HepG2 (cell line): ENCODE measurements around the gene LCA5. TPM values are rescaled to one million over a fixed set of nuclear protein-coding genes. Genes with fewer than 3 reads are reported as not detected.

Source experiments
- ATAC-seq: fragments of 200-7000 bp; cut with Tn5 transposase; 3 replicates; pipeline ENCODE4 v1.9.1; 2020; ENCODE audit warnings: mild to moderate bottlenecking, moderate library complexity
- BruUV-seq: library from RNA; stranded (reverse); fragments of 400-500 nt; replicated peaks from 2 replicates; lab custom pipeline; 2021; lab: Mats Ljungman, UMichigan
- CTCF ChIA-PET: fragments of 300-600 bp; formaldehyde crosslinking; extraction: SDS; loops from one replicate; lab custom pipeline; 2021; ENCODE audit warnings: low total read pairs, inconsistent platforms, low intra/inter-chr PET ratio; lab: Yijun Ruan, JAX
- POLR2A ChIA-PET: fragments of 350-600 bp; sonication (Branson Sonifier 250); formaldehyde crosslinking; loops from one replicate; lab custom pipeline; 2020; ENCODE audit warnings: antibody characterized with exemption, inconsistent platforms; lab: Yijun Ruan, JAX
- DNase-seq: peaks from one replicate; pipeline ENCODE4 v3.0.0-alpha.2; 2015; ENCODE audit warnings: low spot score
- FAIRE-seq: peaks from 3 replicates; lab custom pipeline; 2011; peaks lifted over from hg19 to GRCh38; lab: Jason Lieb, UNC
- H2AFZ ChIP-seq: one replicate; pipeline ENCODE4 v1.6.1; 2011; ENCODE audit warnings: low read length, inconsistent platforms
- H3K27ac ChIP-seq: fragments of 300-600 bp; 3 replicates; pipeline ENCODE4 v1.8.0; 2011; ENCODE audit warnings: mixed run types, mild to moderate bottlenecking, mixed read lengths, low read length, inconsistent platforms; ENCODE audit not compliant: insufficient read depth; ENCODE audit errors: extremely low read length
- H3K27me3 ChIP-seq, 2 experiments: fragments of 200-600 bp in 1 of 2; 2 replicates in 1 of 2; 3 replicates in 1 of 2; pipeline versions ENCODE4 v1.6.0 to v1.8.0; 2011; ENCODE audit warnings: low read length in 2 of 2, mild to moderate bottlenecking in 2 of 2, moderate library complexity in 2 of 2, inconsistent platforms in 1 of 2; ENCODE audit not compliant: insufficient read depth in 2 of 2, control insufficient read depth in 1 of 2
- H3K36me3 ChIP-seq, 2 experiments: fragments of 200-600 bp in 1 of 2; replicated peaks in 1 of 2; 2 replicates in 1 of 2; 3 replicates in 1 of 2; pipeline versions ENCODE4 v1.5.1 to v1.8.0; 2011; ENCODE audit warnings: low read length in 2 of 2, inconsistent platforms in 1 of 2; ENCODE audit not compliant: insufficient read depth in 2 of 2, control insufficient read depth in 1 of 2
- H3K4me1 ChIP-seq: 2 replicates; pipeline ENCODE4 v1.5.1; 2012; ENCODE audit warnings: low read length, inconsistent platforms; ENCODE audit not compliant: insufficient read depth
- H3K4me2 ChIP-seq: 2 replicates; pipeline ENCODE4 v1.6.0; 2011; ENCODE audit warnings: low read depth, low read length, inconsistent platforms
- H3K4me3 ChIP-seq, 3 experiments: fragments of 200-600 bp in 1 of 3; sonication (generic), shearing (Covaris generic) in 1 of 3; replicated peaks in 1 of 3; 2 replicates each; pipeline ENCODE4 v1.5.1; 2011 to 2016; ENCODE audit warnings: low read length in 3 of 3, inconsistent platforms in 2 of 3, low read depth in 2 of 3, mild to moderate bottlenecking in 2 of 3, control low read depth in 1 of 3, mixed read lengths in 1 of 3; ENCODE audit not compliant: insufficient read depth in 1 of 3
- H3K79me2 ChIP-seq: one replicate; pipeline ENCODE4 v1.6.1; 2011; ENCODE audit warnings: low read length, inconsistent platforms; ENCODE audit not compliant: insufficient read depth
- H3K9ac ChIP-seq: 2 replicates; pipeline ENCODE4 v1.6.0; 2011; ENCODE audit warnings: mild to moderate bottlenecking, low read depth, low read length, inconsistent platforms; ENCODE audit not compliant: insufficient read depth
- H3K9me3 ChIP-seq: 2 replicates; pipeline ENCODE4 v1.5.1; 2012; ENCODE audit warnings: mild to moderate bottlenecking, low read length
- H4K20me1 ChIP-seq: 2 replicates; pipeline ENCODE4 v1.6.0; 2011; ENCODE audit warnings: inconsistent platforms, mild to moderate bottlenecking, low read length, moderate library complexity; ENCODE audit not compliant: insufficient read depth
- ETV5 ChIP-seq: IDR thresholded peaks from 2 replicates; pipeline ENCODE4 v1.6.1; 2018; ENCODE audit warnings: missing biosample characterization, missing genetic modification reagents, inconsistent platforms, borderline replicate concordance
- FOXM1 ChIP-seq: sonication (generic); formaldehyde crosslinking; IDR thresholded peaks from 2 replicates; pipeline ENCODE4 v1.5.0; 2020; ENCODE audit warnings: missing genetic modification reagents
- KAT8 ChIP-seq: IDR thresholded peaks from 2 replicates; pipeline ENCODE4 v1.6.1; 2016; ENCODE audit warnings: missing genetic modification reagents, missing compliant biosample characterization
- RARA ChIP-seq: IDR thresholded peaks from 2 replicates; pipeline ENCODE4 v1.6.1; 2016; ENCODE audit warnings: missing genetic modification reagents, missing compliant biosample characterization
- SSRP1 ChIP-seq: IDR thresholded peaks from 2 replicates; pipeline ENCODE4 v1.6.1; 2016; ENCODE audit warnings: control low read depth
- STAT6 ChIP-seq: sonication (generic); formaldehyde crosslinking; IDR thresholded peaks from 2 replicates; pipeline ENCODE4 v1.4.0; 2020; ENCODE audit warnings: missing genetic modification reagents, mild to moderate bottlenecking, borderline replicate concordance
- THYN1 ChIP-seq: sonication (generic); formaldehyde crosslinking; IDR thresholded peaks from 2 replicates; pipeline ENCODE4 v1.8.1; 2023; ENCODE audit warnings: low read depth, mild to moderate bottlenecking, moderate library complexity, missing genetic modification reagents, borderline replicate concordance
- ZNF274 ChIP-seq: sonication (generic); formaldehyde crosslinking; IDR thresholded peaks from 2 replicates; pipeline ENCODE4 v1.5.1; 2020; ENCODE audit warnings: mild to moderate bottlenecking, missing genetic modification reagents
- ZNF451 ChIP-seq: sonication (generic); formaldehyde crosslinking; IDR thresholded peaks from 2 replicates; pipeline ENCODE4 v1.5.0; 2020; ENCODE audit warnings: mild to moderate bottlenecking, missing genetic modification reagents
- ZNF589 ChIP-seq: sonication (generic); formaldehyde crosslinking; conservative IDR thresholded peaks from 2 replicates; pipeline ENCODE4 v1.8.0; 2022; ENCODE audit warnings: mild to moderate bottlenecking, moderate library complexity, missing genetic modification reagents
- WGBS: methylation state at CpG from one replicate; pipeline ENCODE4 v1.1.6; 2017; ENCODE audit warnings: low lambda C conversion rate; 5-methylcytosine and 5-hydroxymethylcytosine counted together
- in situ Hi-C: cut with HindIII; loops from 2 replicates; pipeline ENCODE4 v1.10.0; 2017; ENCODE audit warnings: low pct_unique_long_range_greater_than_20kb; ENCODE audit not compliant: extremely low pct_ligation_motif_present
- intact Hi-C: fragments of 100-400 bp; cut with micrococcal nuclease; formaldehyde crosslinking; loops from one replicate; pipeline ENCODE4 v1.10.0; 2022; ENCODE audit not compliant: unreplicated experiment
- polyA plus RNA-seq, 8 experiments: library from polyadenylated mRNA; depleted of rRNA in 3 of 8; stranded (reverse) in 7 of 8; unstranded in 1 of 8; fragments of >200 nt; fragmentation: Illumina TruSeq in 4 of 8; extraction: Trizol in 4 of 8; gene quantifications; 2 replicates each; pipeline versions ENCODE4 v1.2.1 to v1.2.3, GENCODE V29; 2011 to 2016; ENCODE audit warnings: low read depth in 4 of 8, missing spikeins in 1 of 8, mixed read lengths in 1 of 8; ENCODE audit not compliant: insufficient read depth in 1 of 8
- total RNA-seq, 5 experiments: library from RNA; depleted of rRNA; stranded (reverse); fragments of >200 nt; fragmentation: Illumina TruSeq; extraction: Trizol; gene quantifications; 2 replicates each; pipeline ENCODE4 v1.2.3, GENCODE V29; 2016; ENCODE audit warnings: low read depth in 1 of 5

Gene LCA5
- total and polyA plus RNA-seq, 2 of the 13 experiments (the other 11 are each of a cell fraction or from before 2014, with no cell fraction given) = 0.84 to 4.6 TPM

DNA sequence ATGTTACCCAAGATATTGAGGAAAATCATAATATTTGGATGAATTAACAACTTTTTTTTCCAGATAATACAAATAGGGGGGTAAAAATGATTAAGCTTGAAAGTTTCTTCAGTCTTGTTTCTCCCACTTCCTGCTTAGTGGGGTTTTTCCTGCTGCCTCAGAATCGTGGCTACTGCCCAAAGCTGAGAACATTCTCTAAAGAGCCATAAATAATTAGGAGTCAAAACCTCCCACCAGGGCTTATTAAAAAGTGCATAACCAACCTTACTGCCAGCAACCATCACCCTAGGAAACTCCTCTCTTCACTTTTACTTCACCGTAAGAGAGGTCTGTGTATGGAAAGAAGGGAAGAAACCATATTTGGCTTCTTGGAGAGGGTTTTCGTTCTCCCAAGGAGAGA lies 9.0 kb upstream of the LCA5 start:
- intact Hi-C loops (no loop called here), in situ Hi-C loops (no loop called here)
- Histone ChIP-seq H3K4me1 (peaks cover 8% of the 10 kb centered on the region), H3K4me2 (no peak overlapping the region), H3K9ac (no peak overlapping the region), H3K27ac (no peak overlapping the region), H3K27me3 (no peaks in the 10 kb centered on the region; a peak in 1 of 5 replicates), H2AFZ (no peak overlapping the region), H3K79me2 (no peaks in the 10 kb centered on the region), H4K20me1 (no peaks in the 10 kb centered on the region), H3K9me3 (no peaks in the 10 kb centered on the region), H3K4me3 (no peak overlapping the region), H3K36me3 (peaks cover 4 to 8% of the 10 kb centered on the region in 2 experiments; a peak in 4 of 5 replicates)
- 97% methylated on average over 3 of the region's 3 CpGs for WGBS
- ATAC-seq (no peak), FAIRE-seq (no peak), DNase-seq (no peak)
- ChIA-PET POLR2A (no interaction called here), CTCF (no interaction called here)
- BruUV-seq = no TSS peak
- TF ChIP-seq ETV5 (CRISPR knock-in tag) = no peak
- TF ChIP-seq SSRP1 (CRISPR knock-in tag) = no peak
- TF ChIP-seq ZNF451 (CRISPR knock-in tag) = no peak
- no peak for TF ChIP-seq RARA (CRISPR knock-in tag)
- TF ChIP-seq THYN1 = no peak
- no peak for TF ChIP-seq ZNF274
- no peak for TF ChIP-seq KAT8
- TF ChIP-seq FOXM1 (CRISPR knock-in tag) = no peak
- no peak for TF ChIP-seq STAT6
- no peak for TF ChIP-seq ZNF589 (CRISPR knock-in tag)
